Stimulated activated CD8-positive, alpha-beta memory T cell treated with anti-CD3 and anti-CD28 coated beads, Interleukin-2, amount 100 ng/mL, for 48 hours (primary cell): Measurements from ENCODE around the gene EPYC.
A peak's percentile ranks its signal among the peaks of the same experiment; 100 is the strongest.

Experiments used
- DNase-seq, 2 donors: peaks; one replicate each; pipeline ENCODE4 v3.0.0-alpha.2; 2020; ENCODE audit warnings: low read depth in 2 of 2

Gene EPYC

DNA sequence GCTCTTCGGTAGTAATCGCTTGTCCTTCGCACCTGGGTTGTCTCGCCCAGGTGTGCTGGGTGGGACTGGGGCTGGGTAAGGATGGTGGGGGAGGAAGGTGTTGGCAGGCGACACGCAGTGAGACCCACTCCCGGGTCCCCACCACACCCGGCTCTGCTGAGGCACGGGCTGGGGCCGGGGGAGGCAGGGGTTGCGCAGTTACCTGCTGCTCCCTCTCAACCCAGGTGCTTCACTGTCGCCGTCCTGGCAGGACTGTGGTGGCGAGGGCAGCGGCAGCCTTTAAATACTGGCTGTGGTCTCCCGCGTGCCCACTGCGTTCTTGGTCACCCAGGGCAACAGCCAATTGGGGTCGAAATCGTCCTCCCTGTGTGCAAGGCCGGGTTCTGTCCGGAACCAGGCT is 49.9 kb downstream of the EPYC start, which contains the start of gene CCER1:
TSS of gene CCER1 (minus strand) at position 256 of the 400 bp plus-strand sequence. CDS start 434 bp downstream, outside the sequence.
- no peak for DNase-seq

GRCh38 chr12:90954428-90954827 is 50.3 kb downstream of the EPYC start:
- DNase-seq = no peak

- peak; percentile 5 to 8 for DNase-seq
These were observed 50.8 kb downstream of the EPYC start for GRCh38 chr12:90953956-90954421.

GRCh38 chr12:90951432-90952105 is 53.2 kb downstream of the EPYC start:
- no peak for DNase-seq

GRCh38 chr12:90947869-90948268 is 56.9 kb downstream of the EPYC start:
- DNase-seq = no peak

DNA sequence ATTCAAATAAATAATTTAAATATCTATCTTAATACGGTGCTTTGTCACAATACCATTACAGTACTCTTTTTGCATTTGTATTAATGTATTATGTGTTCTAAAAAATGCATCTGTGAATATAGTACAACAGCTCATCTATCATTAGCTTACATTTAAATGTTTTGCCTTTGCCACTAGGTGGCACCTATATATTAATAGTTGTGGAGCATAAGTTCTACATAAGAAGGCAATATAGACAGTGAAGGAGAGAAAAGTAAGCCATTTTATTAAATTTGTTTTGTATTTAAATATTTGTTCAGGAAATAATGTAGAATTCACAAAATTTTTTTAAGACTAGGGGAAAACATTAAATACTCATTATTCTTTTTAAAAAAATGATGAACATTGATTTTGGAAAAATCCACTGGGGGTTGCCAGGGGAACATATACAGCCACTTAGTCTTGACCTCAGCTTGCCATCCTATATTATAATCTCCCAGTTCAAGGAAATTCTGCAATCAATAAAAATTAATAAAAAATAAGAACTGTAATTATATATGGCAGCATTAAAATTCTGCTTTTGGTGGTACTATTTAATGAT is 59.6 kb downstream of the EPYC start:
- DNase-seq = no peak

DNA sequence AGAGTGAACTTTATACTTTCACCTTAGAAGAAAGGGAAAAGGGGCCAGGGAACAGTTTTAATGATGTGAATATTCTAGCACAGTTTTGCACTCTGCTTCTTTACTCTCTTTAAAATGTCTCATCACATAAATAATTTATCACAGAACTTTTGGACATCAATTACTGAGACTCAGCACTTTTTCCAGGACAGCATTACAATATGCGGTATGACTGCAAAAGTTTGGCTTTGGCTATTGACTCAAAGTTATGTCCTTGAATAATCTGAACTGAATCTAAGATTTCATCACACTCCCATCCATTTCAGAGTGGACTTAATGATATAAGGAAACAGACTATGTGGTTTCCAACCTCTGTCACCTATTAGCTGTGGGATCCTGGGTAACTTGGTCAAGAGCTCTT is 61.5 kb downstream of the EPYC start:
- no peak for DNase-seq

DNA sequence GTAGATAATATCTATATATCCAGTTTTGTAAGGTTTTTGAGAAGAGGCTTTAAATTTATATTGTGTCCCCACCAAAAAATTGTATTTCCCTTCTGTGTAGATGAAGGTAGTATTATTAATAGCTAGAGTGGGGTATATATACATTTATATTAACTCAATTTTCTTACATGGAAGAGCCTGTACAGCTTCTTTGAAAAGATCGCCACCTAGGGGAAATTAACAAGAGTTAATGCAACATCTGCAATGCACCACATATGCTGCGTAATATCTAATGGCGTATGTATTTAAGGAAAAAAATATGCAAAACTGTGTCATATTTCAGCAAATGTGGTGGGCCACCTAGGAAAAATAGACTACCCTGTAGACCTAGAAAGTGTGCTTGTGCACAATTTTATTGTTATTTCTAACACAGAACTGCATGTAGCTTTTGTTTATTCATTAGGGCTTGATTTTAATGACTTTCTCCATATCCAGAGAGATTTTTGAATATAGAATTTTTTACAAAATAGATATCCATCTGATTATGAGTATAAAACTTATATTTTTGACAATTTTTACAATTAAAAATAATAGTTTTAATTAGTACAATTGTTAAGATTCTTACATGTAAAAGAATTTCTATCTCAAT is 63.8 kb downstream of the EPYC start:
- no peak for DNase-seq

- no peak for DNase-seq
These were observed 65.4 kb downstream of the EPYC start for GRCh38 chr12:90939382-90939781.

GRCh38 chr12:90938451-90938850 is 66.3 kb downstream of the EPYC start:
- DNase-seq = no peak

DNA sequence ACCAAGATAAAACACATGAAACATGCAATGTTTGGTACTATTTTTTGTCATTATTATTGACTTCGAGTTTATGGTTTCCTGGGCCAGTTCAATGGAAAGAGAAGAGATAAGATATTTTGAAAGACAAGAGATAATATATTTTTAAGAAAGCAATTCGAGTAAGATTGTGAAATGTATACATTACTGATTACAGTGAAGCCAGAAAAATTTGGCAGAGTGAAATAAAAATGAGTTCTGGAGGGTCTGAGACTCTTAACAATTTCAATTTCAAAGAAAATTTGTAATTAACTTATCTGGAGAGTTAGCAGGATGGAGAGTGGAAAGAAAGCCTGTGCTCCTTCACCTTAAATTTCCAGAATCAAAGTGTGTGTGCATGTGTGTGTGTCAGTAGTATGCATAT is 67.1 kb downstream of the EPYC start:
- no peak for DNase-seq

DNA sequence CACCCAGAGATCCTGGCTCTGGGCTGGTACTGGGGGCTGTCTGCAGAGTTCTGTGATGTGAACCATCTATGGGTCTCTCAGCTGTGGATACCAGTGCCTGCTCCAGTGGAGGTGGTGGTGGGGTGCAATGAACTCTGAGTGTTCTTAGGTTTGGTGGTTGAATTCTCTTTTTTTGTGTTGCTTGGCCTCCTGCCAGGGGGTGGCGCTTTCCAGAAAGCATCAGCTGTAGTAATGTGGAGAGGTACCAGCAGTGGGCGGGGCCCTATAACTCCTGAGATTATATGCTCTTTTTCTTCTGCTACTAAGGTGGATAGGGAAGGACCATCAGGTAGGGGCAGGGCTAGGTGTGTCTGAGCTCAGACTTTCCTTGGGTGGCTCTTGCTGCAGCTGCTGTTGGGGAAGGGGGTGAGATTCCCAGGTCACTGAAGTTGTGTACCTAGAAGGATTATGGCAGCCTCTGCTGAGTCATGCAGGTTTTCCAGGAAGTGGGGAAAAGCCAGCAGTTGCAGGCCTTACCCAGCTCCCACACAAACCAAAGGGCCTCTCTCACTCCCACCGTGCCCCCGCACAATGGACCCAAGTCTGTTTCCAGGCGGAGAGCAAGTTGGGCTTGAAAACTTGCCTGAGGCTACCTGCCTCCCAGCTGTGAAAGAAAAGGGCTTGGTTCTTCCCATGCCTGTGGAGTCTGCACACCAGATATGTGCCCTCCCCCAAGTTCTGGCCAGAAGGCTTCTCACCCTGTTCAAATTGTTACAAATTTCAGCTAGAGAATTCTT is 68.4 kb downstream of the EPYC start:
- DNase-seq = no peak

- DNase-seq = no peak
These were observed 79.2 kb downstream of the EPYC start for GRCh38 chr12:90925562-90925961.

DNA sequence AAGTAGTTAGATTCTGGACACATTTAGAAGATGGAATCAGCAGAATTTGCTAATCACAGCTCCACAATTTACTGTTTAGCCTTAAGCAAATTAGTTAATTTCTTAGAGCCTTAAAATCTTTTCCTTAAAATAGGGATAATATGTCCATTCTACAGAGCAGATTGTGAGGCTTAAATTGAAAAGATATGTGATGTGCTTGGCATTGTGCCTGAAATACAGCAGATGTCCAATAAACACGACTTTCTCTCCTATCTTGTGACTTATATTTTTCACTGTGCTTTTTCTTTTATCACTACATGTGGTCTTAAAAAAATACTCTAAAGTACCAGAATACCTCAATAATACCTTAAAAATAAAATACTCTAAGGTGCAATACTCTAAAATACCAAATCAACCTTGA is 80.4 kb downstream of the EPYC start:
- no peak for DNase-seq

- DNase-seq = no peak
These were observed 82.6 kb downstream of the EPYC start for GRCh38 chr12:90922145-90922627.

- DNase-seq = no peak
These were observed 83.2 kb downstream of the EPYC start for GRCh38 chr12:90921536-90921935.

GRCh38 chr12:90920222-90920621 is 84.5 kb downstream of the EPYC start:
- DNase-seq = no peak

DNA sequence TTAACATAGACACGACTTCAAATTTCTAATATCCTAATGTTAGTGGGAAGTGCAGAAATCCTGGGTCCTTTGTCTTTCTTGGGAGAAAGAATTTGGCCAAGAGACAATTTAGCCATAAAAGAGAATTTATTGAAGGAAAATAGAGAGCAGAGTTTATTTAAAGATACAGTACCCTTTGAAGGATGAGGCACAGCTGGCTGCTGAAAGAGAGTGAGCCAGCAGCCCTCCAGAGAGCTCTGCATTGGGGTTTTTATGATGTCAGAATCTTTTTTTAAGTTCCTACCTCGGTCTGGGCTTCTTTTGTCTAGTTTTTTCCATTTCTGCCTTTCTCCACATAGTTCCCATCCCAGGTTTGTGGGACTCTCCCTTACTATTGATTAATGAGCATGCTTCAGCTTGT is 87.3 kb downstream of the EPYC start:
- DNase-seq = no peak

DNA sequence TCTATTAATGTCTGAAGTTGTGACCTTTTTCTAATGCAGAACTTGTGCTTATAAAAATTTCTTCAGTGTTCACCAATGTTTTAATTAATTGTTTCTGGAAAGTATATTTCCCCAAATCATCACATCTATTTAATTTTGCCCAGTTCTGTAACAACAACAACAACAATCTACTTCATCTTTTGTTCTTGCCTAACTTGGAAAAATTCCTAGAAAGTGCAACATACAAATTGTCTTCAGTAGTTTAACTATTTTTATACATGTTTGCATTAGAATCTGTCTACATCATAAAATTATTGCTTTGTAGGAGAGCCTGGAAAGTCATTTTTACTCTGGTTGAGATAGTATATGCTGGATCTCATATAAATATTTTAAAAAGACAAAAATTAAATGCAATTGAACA is 88.3 kb downstream of the EPYC start:
- no peak for DNase-seq

GRCh38 chr12:90915353-90915752 is 89.4 kb downstream of the EPYC start:
- DNase-seq = no peak
